Gastroesophageal sphincter (tissue), 4 donors: ENCODE results near the gene ZNF766. TPM values are rescaled to one million over a fixed set of nuclear protein-coding genes. Genes with fewer than 3 reads are reported as not detected.
"Not testable (repeated sequence)": the region's sequence is repeated elsewhere in the genome, so short reads cannot be mapped to it uniquely, and the experiment has no call there.

ENCODE experiments used
- ATAC-seq: fragments of 150-250 bp; one replicate; pipeline ENCODE4 v1.9.1; 2016; ENCODE audit warnings: mild to moderate bottlenecking, moderate library complexity
- H3K27ac ChIP-seq, 4 donors: fragments of 200-600 bp; sonication (generic) in 3 of 4; 1 replicate in 3 of 4; 2 replicates in 1 of 4; pipeline ENCODE4 v1.5.1; 2016 to 2019
- H3K27me3 ChIP-seq: fragments of 200-600 bp; sonication (generic); one replicate; pipeline ENCODE4 v1.5.1; 2019
- H3K36me3 ChIP-seq, 2 donors: fragments of 200-600 bp; sonication (generic); one replicate each; pipeline ENCODE4 v1.5.1; 2019; ENCODE audit warnings: control low read depth in 1 of 2
- H3K4me1 ChIP-seq, 3 donors: fragments of 200-600 bp; sonication (generic); 1 replicate in 2 of 3; 2 replicates in 1 of 3; pipeline ENCODE4 v1.5.1; 2016 to 2019; ENCODE audit warnings: control low read depth in 2 of 3
- H3K4me3 ChIP-seq, 2 donors: fragments of 200-600 bp; sonication (generic); one replicate each; pipeline ENCODE4 v1.5.1; 2019; ENCODE audit warnings: mild to moderate bottlenecking in 1 of 2, moderate library complexity in 1 of 2
- H3K9me3 ChIP-seq, 3 donors: fragments of 200-600 bp; sonication (generic); one replicate each; pipeline ENCODE4 v1.5.1; 2017 to 2019; ENCODE audit warnings: control low read depth in 2 of 3
- EP300 ChIP-seq: sonication (generic); formaldehyde crosslinking; IDR thresholded peaks from one replicate; pipeline ENCODE4 v1.6.1; 2017; ENCODE audit warnings: antibody characterized with exemption, mild to moderate bottlenecking
- POLR2A ChIP-seq, 2 donors: fragments of 450-650 bp; IDR thresholded peaks; one replicate each; pipeline ENCODE4 v1.6.1; 2017; ENCODE audit warnings: antibody characterized with exemption in 2 of 2, mild to moderate bottlenecking in 2 of 2, moderate library complexity in 1 of 2
- POLR2AphosphoS5 ChIP-seq: sonication (generic); formaldehyde crosslinking; IDR thresholded peaks from one replicate; pipeline ENCODE4 v1.6.1; 2017; ENCODE audit warnings: antibody characterized with exemption
- WGBS, 2 donors: methylation state at CpG; one replicate each; pipeline ENCODE4 v1.1.5; 2018; ENCODE audit warnings: low coverage in 1 of 2; 5-methylcytosine and 5-hydroxymethylcytosine counted together
- small RNA-seq, 4 donors: library from RNA; depleted of rRNA; stranded (forward); fragments of <200 nt; gene quantifications; one replicate each; pipeline ENCODE3, GENCODE V24; 2016
- total RNA-seq, 4 donors: library from RNA; depleted of rRNA; stranded (reverse); fragments of >200 nt; gene quantifications; one replicate each; pipeline ENCODE4 v1.1.0, GENCODE V29; 2016
- TF ChIP-seq, protein P1 (sequence below), 4 experiments: fragments of 200-600 bp in 2 of 4; fragments of 450-650 bp in 2 of 4; sonication (generic) in 1 of 4; IDR thresholded peaks; one replicate each; pipeline ENCODE4 v1.5.1; 2017 to 2019; ENCODE audit warnings: antibody characterized with exemption in 4 of 4, mild to moderate bottlenecking in 2 of 4, moderate library complexity in 2 of 4

Gene ZNF766
- total RNA-seq, 4 donors from 2014 or later, result 10.0 to 16.9 (median 10.3) TPM

DNA sequence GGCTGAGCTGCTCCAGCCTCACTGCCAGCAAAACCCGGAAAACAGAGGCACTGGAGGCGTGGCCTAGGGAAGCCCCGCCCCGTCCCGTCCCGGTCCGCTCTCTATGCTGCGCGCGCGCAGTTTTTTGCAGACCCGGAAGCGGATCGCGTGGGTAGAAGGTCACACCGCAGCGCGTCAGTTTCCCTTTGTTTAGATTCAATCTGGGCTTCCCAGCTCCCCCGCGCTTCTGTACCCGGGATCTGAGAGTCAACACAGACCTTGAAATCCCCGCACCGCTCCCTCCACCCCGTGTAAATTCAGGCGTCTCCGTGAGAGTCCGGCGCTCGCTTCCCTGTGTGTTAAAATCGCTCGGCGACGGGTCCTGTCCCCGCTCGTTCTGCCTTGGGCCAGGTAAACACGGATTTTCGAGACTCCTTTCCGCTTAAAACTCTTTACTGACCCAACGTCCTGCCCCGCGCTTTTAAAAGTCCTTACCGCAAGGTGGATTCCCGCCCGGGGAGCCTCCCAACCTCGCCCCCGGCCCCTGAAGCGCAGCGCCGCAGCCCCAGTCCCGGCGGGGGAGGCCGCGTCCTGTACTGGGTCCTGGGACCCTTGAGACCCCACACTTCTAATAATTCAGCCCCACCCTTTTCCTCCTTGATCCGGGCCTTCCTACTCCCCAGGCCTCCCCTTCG is 66.9 kb downstream of the ZNF766 start, which contains the start of gene ZNF610:
TSS of gene ZNF610 (plus strand) at position 127 of the 674 bp plus-strand sequence. CDS start 12,930 bp downstream, outside the sequence.
- Histone ChIP-seq H3K4me3 (peak within 1 kb of the TSS; percentile 59 to 74), H3K36me3 (peaks cover 0 to 6% of the 10 kb centered on the region in 2 donors), H3K27ac (peak within 1 kb of the TSS; percentile 30 to 87 (median 82)), H3K27me3 (no peaks in the 10 kb centered on the region), H3K4me1 (peaks cover 0 to 15% (median 5%) of the 10 kb centered on the region in 3 donors), H3K9me3 (peaks cover 0 to 43% (median 3%) of the 10 kb centered on the region in 3 donors)
- peak; percentile 96 for ATAC-seq
- WGBS, 2 donors, result 0 to 1% methylated on average over 19 to 31 of the region's 55 CpGs
- TF ChIP-seq EP300 (no peak), POLR2AphosphoS5 (peak; percentile 72), POLR2A (IDR thresholded peaks at IDR 0.05) (peak; percentile 33 to 36)

DNA sequence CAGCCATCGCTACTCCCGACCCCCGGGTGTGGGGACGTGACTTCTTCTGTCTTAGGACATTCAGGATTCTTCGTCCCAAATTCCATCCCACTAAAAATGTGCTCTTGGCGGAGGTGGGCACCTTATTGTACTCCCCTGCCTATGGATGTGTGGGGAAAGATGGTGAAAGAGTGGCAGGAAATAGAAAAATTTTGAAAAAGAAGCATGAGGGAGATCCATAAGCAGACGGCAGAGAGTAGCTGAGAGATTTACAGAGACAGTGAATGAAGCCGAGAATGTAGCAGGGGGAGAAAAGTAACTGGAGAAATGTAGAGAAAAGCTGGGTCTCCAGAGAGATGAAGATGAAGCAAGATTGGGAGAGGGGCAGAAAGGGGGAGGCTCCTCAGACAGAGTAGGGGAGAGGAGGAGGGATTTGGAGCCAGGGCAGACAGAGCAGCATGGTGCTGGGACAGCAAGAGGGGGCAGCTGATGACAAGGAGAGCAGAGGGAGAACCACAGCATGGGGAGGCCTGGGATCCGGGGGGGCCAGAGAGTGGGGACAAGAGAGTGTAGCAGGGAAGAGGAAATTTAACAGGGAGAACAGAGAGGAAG is 67.5 kb downstream of the ZNF766 start:
- H3K4me1 ChIP-seq, result peaks cover 0 to 15% (median 5%) of the 10 kb centered on the region in 3 donors
- H3K27ac ChIP-seq, result peak overlapping the region; percentile 30 to 87 (median 82)
- ATAC-seq, result no peak
- H3K27me3 ChIP-seq, result no peaks in the 10 kb centered on the region
- TF ChIP-seq EP300, result no peak
- no peak for TF ChIP-seq POLR2AphosphoS5
- TF ChIP-seq, protein P1, sequence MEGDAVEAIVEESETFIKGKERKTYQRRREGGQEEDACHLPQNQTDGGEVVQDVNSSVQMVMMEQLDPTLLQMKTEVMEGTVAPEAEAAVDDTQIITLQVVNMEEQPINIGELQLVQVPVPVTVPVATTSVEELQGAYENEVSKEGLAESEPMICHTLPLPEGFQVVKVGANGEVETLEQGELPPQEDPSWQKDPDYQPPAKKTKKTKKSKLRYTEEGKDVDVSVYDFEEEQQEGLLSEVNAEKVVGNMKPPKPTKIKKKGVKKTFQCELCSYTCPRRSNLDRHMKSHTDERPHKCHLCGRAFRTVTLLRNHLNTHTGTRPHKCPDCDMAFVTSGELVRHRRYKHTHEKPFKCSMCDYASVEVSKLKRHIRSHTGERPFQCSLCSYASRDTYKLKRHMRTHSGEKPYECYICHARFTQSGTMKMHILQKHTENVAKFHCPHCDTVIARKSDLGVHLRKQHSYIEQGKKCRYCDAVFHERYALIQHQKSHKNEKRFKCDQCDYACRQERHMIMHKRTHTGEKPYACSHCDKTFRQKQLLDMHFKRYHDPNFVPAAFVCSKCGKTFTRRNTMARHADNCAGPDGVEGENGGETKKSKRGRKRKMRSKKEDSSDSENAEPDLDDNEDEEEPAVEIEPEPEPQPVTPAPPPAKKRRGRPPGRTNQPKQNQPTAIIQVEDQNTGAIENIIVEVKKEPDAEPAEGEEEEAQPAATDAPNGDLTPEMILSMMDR (IDR thresholded peaks at IDR 0.05), result no peak
- WGBS, 2 donors, result 0 to 2% methylated on average over 4 to 8 of the region's 9 CpGs
- peak overlapping the region; percentile 59 to 74 for H3K4me3 ChIP-seq
- H3K9me3 ChIP-seq, result peaks cover 0 to 36% (median 0%) of the 10 kb centered on the region in 3 donors
- peaks cover 0 to 6% of the 10 kb centered on the region in 2 donors for H3K36me3 ChIP-seq

DNA sequence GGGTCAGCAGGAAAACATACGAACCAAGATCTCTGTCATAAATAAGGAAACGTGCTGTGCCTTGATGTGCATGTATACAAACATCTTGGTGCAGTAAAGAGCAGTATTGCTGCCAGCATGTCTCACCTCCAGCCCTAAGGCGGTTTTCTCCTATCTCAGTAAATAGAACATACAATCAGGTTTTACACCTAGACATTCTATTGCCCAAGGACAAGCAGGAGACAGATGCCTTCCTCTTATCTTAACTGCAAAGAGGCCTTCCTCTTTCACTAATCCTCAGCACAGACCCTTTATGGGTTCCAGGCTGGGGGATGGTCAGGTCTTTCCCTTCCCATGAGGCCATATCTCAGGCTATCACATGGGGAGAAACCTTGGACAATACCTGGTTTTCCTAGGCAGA is 69.6 kb downstream of the ZNF766 start:
- not testable (repeated sequence) for H3K36me3 ChIP-seq, H3K27ac ChIP-seq, ATAC-seq, H3K4me3 ChIP-seq, H3K27me3 ChIP-seq
- 72% methylated on average over 3 of the region's 3 CpGs; no CpG with 5 or more reads in 1 of the 2 donors for WGBS, 2 donors
- H3K4me1 ChIP-seq, result peaks cover 0 to 20% (median 5%) of the 10 kb centered on the region in 3 donors
- H3K9me3 ChIP-seq, result peaks cover 0 to 16% (median 0%) of the 10 kb centered on the region in 3 donors

DNA sequence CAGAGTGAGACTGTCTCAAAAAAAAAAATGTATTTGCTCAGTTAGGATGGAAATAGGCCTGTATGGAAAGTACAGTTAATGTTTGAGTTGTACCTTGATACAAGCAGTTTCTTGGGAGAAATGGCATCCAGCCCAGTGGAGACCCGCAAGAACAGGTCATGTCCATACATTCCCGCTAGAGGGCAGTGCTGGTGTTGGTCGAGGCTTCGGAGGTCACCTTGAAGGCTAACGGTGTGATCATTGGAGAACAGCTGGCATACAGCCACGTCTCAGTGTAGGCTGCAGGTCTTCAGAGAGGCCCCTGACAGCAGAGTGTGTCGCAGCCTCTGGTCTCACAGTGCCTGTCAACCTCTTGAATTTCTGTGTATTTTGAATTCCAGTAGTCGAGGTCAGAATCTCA is 74.2 kb downstream of the ZNF766 start:
- 13 to 37% methylated on average over 3 to 5 of the region's 8 CpGs for WGBS, 2 donors
- no peak overlapping the region for H3K4me3 ChIP-seq
- H3K27ac ChIP-seq, result no peak overlapping the region
- TF ChIP-seq, protein P1 (IDR thresholded peaks at IDR 0.05), result peak in 3 of 4 experiments; percentile 26 to 52 (median 46)
- TF ChIP-seq EP300, result no peak
- H3K36me3 ChIP-seq, result peaks cover 0 to 17% of the 10 kb centered on the region in 2 donors
- H3K4me1 ChIP-seq, result peaks cover 0 to 6% (median 0%) of the 10 kb centered on the region in 3 donors
- H3K9me3 ChIP-seq, result no peaks in the 10 kb centered on the region
- no peak for ATAC-seq
- no peaks in the 10 kb centered on the region for H3K27me3 ChIP-seq

DNA sequence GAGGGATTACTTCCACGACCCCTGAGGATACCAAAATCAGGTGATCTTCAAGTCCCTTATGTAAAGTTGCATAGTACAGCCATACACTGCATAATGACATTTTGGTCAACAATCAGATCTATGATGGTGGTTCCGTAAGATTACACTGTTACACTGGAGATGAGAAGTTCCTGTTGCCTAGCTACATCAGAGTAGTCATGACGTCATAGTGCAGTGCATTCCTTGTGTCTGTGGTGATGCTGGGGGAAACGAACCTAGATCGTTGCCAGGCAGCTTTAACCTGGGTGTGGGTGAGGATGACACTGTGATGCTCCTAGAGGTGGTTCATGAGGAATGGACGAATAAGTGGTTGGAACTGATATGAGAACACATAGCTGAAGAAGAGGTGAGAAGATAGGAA is 75.8 kb downstream of the ZNF766 start:
- Histone ChIP-seq H3K36me3 (peaks cover 0 to 28% of the 10 kb centered on the region in 2 donors), H3K27me3 (no peaks in the 10 kb centered on the region), H3K4me3 (no peak overlapping the region), H3K27ac (no peak overlapping the region), H3K9me3 (no peaks in the 10 kb centered on the region), H3K4me1 (peaks cover 0 to 6% (median 0%) of the 10 kb centered on the region in 3 donors)
- no peak for ATAC-seq
- WGBS, 2 donors, result 82 to 93% methylated on average over 4 of the region's 6 CpGs
- TF ChIP-seq, protein P1 (IDR thresholded peaks at IDR 0.05), result no peak
- TF ChIP-seq POLR2AphosphoS5, result no peak
- no peak for TF ChIP-seq POLR2A (IDR thresholded peaks at IDR 0.05)
- TF ChIP-seq EP300, result no peak

Small RNA genes lying within 50 kb of the gene (small RNA-seq; reads per million reads assigned to genes)
- 0 reads per million in 4 donors for gene MIR643
- gene MIR6801, result 0 to 0.09 (median 0) reads per million in 4 donors
- 0 reads per million in 4 donors for gene RF00019

Other genes starting within 250 kb of the ZNF766 start
- 10 to 100 TPM in 3 of 4 donors, 1 to 10 TPM in 1; 6.2 to 17.1 (median 12.6) TPM for gene ZNF614, start 241.2 kb upstream of the ZNF766 start, total RNA-seq
- gene ZNF432, start 220.7 kb upstream of the ZNF766 start, total RNA-seq, result 10 to 100 TPM in 2 of 4 donors, 1 to 10 TPM in 2; 6.0 to 18.1 (median 10.6) TPM
- 10 to 100 TPM; 12.6 to 26.3 (median 15.9) TPM for gene ZNF841, start 173.8 kb upstream of the ZNF766 start, total RNA-seq
- 10 to 100 TPM in 1 of 4 donors, 1 to 10 TPM in 3; 4.0 to 11.2 (median 5.8) TPM for gene ZNF616, start 129.6 kb upstream of the ZNF766 start, total RNA-seq
- gene ZNF836, start 98.0 kb upstream of the ZNF766 start, total RNA-seq, result 10 to 100 TPM in 2 of 4 donors, 1 to 10 TPM in 2; 5.7 to 27.9 (median 12.6) TPM
- gene PPP2R1A, start 79.5 kb upstream of the ZNF766 start, total RNA-seq, result 100 to 1,000 TPM; 177 to 286 (median 190) TPM
- gene ZNF480, start 27.6 kb downstream of the ZNF766 start, total RNA-seq, result 10 to 100 TPM in 2 of 4 donors, 1 to 10 TPM in 2; 7.2 to 13.9 (median 9.3) TPM
- 1 to 10 TPM; 1.7 to 4.7 (median 2.9) TPM for gene ZNF610, start 66.7 kb downstream of the ZNF766 start, total RNA-seq
- 10 to 100 TPM; 16.0 to 29.5 (median 27.6) TPM for gene ZNF880, start 100.3 kb downstream of the ZNF766 start, total RNA-seq
- gene ZNF528, start 128.3 kb downstream of the ZNF766 start, total RNA-seq, result 10 to 100 TPM; 12.1 to 52.1 (median 23.5) TPM
- under 1 TPM in 3 of 4 donors, not detected in 1; 0.22 to 0.66 (median 0.31) TPM for gene ZNF534, start 159.6 kb downstream of the ZNF766 start, total RNA-seq
- gene ZNF578, start 184.0 kb downstream of the ZNF766 start, total RNA-seq, result 1 to 10 TPM; 1.1 to 4.2 (median 2.0) TPM